ENCODE data around the gene ENO3. TPM values are rescaled to one million over a fixed set of nuclear protein-coding genes. Genes with fewer than 3 reads are reported as not detected.

Gene ENO3
- total and polyA plus RNA-seq, 3 donors from 2014 or later = 16.4 to 29.9 (median 17.2) TPM

DNA sequence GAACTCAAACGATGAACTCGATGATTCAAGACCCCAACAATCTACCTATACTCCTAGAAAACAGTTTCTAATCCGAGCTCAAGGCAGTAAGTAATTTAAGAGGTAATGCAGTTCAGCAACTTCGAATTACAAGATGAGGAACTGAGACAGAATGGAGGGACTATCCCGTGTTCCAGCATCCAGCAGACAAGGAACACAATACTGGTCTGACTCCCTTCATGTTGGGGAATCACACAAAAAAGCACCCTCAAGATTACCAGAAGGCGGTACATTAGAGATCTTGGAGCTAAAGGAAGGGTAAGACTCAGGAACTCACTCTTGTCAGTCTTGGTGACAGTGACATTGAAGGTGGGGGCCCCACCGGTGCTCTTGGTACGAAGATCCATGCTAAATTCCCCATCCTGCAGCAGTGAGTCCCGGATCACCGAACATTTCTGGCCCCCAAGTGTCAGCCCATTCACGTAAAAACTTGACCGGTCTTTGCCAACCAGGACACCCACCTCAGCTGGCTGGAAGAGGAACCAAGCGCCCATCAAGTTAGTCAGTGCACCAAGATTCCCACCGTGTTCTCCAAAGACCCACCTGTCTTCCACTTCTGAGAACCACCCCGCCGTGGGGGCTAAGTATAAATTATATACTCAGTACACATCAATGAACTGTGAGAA is 4.5 kb upstream of the ENO3 start:
- Histone ChIP-seq H3K4me1 (peaks cover 22% of the 10 kb centered on the region), H3K36me3 (ENCODE audit: low read depth, missing control alignments) (no peaks in the 10 kb centered on the region), H3K4me3 (peak overlapping the region; percentile 90 to 99), H3K9me3 (no peaks in the 10 kb centered on the region), H3K27me3 (no peaks in the 10 kb centered on the region), H3K27ac (peak overlapping the region; percentile 91 to 92)
- 19 to 37% methylated on average over 14 to 16 of the region's 16 CpGs for WGBS, 2 donors
- DNase-seq = no peak
- TF ChIP-seq CTCF (IDR thresholded peaks at IDR 0.05) (no peak), POLR2A (IDR thresholded peaks at IDR 0.05) (no peak)
- intact Hi-C loops (cut with DNase I; ENCODE audit: low total_unique reads) = no loop called here

DNA sequence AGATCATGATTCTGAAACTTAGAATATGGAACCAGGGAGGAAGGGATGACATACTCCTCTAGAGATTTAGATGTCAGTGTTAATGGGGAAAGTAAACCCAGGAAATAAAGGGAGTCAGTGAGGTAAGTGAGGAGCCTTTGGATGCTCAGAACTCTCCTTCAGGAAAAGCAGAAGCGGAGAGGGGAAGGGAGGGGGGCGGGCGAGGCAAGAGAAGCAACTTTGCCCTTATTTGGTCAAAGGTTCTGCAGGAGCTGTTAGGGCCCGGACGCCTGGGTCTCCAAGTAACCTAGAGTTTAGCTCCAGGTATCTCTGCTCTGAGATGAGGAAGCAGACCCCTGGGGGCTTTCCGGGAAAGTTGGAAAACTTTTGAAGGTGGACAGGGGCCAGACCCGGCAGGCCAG is 3.9 kb upstream of the ENO3 start:
- H3K27me3 ChIP-seq = no peaks in the 10 kb centered on the region
- intact Hi-C loops (cut with DNase I; ENCODE audit: low total_unique reads) = no loop called here
- peak overlapping the region; percentile 90 to 99 for H3K4me3 ChIP-seq
- TF ChIP-seq POLR2A (IDR thresholded peaks at IDR 0.05) (no peak), CTCF (IDR thresholded peaks at IDR 0.05) (no peak)
- H3K27ac ChIP-seq = peak overlapping the region; percentile 91 to 92
- H3K36me3 ChIP-seq (ENCODE audit: low read depth, missing control alignments) = no peaks in the 10 kb centered on the region
- no peak for DNase-seq
- 0 to 1% methylated on average over 7 of the region's 7 CpGs for WGBS, 2 donors
- no peaks in the 10 kb centered on the region for H3K9me3 ChIP-seq
- peaks cover 20% of the 10 kb centered on the region for H3K4me1 ChIP-seq

- H3K4me3 ChIP-seq = peak overlapping the region; percentile 90 to 99
- H3K4me1 ChIP-seq = peaks cover 20% of the 10 kb centered on the region
- peak; percentile 56 for DNase-seq
- H3K27ac ChIP-seq = peak overlapping the region; percentile 91 to 92
- no peaks in the 10 kb centered on the region for H3K36me3 ChIP-seq (ENCODE audit: low read depth, missing control alignments)
- TF ChIP-seq CTCF (IDR thresholded peaks at IDR 0.05) (no peak), POLR2A (IDR thresholded peaks at IDR 0.05) (no peak)
- 0 to 2% methylated on average over 19 to 48 of the region's 56 CpGs for WGBS, 2 donors
- intact Hi-C loops (cut with DNase I; ENCODE audit: low total_unique reads) = no loop called here
- no peaks in the 10 kb centered on the region for H3K9me3 ChIP-seq
- no peaks in the 10 kb centered on the region for H3K27me3 ChIP-seq
Measured at GRCh38 chr17:4947411-4948165, 3.3 kb upstream of the ENO3 start.

- H3K4me3 ChIP-seq = peak within 1 kb of the TSS; percentile 90 to 99
- H3K4me1 ChIP-seq = peaks cover 20% of the 10 kb centered on the region
- H3K9me3 ChIP-seq = no peaks in the 10 kb centered on the region
- H3K36me3 ChIP-seq (ENCODE audit: low read depth, missing control alignments) = no peaks in the 10 kb centered on the region
- intact Hi-C loops (cut with DNase I; ENCODE audit: low total_unique reads) = no loop called here
- WGBS, 2 donors = 0% methylated on average over 23 to 28 of the region's 59 CpGs
- DNase-seq = peak; percentile 93
- TF ChIP-seq POLR2A (IDR thresholded peaks at IDR 0.05) (no peak), CTCF (IDR thresholded peaks at IDR 0.05) (no peak)
- peak within 1 kb of the TSS; percentile 91 to 92 for H3K27ac ChIP-seq
- no peaks in the 10 kb centered on the region for H3K27me3 ChIP-seq
Measured at GRCh38 chr17:4948166-4948930, 2.6 kb upstream of the ENO3 start, which contains the start of gene PFN1. PFN1 (minus strand) TSS chr17:4948530; CDS start chr17:4948394, 136 bp downstream.

Data from testis (tissue), 3 donors.